K562 (cell line): ENCODE measurements around the gene NAT9.

Experiments used
- ARNT ChIP-seq, 2 experiments: fragments of 450-650 bp; IDR thresholded peaks; 2 replicates each; pipeline ENCODE4 v1.6.1; 2016; ENCODE audit warnings: mild to moderate bottlenecking in 1 of 2
- TF ChIP-seq, protein P1 (sequence below), 3 experiments: IDR thresholded peaks in 2 of 3; conservative IDR thresholded peaks in 1 of 3; 2 replicates each; pipeline ENCODE4 v1.5.1; 2011 to 2012; ENCODE audit warnings: low read length in 3 of 3, mild to moderate bottlenecking in 3 of 3, control low read depth in 2 of 3, improper control_type of control experiment in 1 of 3, inconsistent platforms in 1 of 3, low read depth in 1 of 3, mixed read lengths in 1 of 3, moderate library complexity in 1 of 3; ENCODE audit not compliant: insufficient read depth in 2 of 3

DNA sequence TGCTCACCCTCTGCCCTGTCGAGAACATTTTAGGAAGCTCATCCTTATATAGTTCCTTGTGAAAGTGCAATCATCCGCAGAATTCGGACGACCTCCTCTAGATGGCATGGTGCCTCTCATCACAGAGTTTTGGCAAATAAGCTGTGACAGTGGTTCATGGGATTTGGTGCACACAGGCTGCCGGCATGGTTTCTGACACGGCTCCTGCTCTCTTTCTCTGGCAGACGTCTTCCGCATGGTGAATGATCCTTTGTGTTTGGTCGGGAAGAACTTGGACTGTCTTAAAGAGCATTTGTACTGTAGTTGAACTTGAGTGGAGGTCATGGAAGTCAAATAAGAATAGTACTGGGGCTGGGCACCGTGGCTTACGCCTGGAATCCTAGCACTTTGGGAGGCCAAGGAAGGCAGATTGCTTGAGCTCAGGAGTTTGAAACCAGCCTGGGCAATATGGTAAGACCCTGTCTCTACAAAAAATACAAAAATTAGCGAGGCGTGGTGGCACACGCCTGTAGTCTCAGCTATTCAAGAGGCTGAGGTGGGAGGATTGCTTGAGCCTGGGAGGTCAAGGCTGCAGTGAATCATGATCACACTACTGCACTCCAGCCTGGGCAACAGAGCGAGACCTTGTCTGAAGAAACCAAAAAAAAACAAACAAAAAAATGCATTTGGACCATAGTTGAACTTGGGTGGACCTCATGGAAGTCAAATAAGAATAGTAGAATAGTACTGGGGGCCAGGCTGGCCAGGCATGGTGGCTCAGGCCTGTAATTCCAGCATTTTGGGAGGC lies 34.7 kb upstream of the NAT9 start:
- TF ChIP-seq, protein P1, sequence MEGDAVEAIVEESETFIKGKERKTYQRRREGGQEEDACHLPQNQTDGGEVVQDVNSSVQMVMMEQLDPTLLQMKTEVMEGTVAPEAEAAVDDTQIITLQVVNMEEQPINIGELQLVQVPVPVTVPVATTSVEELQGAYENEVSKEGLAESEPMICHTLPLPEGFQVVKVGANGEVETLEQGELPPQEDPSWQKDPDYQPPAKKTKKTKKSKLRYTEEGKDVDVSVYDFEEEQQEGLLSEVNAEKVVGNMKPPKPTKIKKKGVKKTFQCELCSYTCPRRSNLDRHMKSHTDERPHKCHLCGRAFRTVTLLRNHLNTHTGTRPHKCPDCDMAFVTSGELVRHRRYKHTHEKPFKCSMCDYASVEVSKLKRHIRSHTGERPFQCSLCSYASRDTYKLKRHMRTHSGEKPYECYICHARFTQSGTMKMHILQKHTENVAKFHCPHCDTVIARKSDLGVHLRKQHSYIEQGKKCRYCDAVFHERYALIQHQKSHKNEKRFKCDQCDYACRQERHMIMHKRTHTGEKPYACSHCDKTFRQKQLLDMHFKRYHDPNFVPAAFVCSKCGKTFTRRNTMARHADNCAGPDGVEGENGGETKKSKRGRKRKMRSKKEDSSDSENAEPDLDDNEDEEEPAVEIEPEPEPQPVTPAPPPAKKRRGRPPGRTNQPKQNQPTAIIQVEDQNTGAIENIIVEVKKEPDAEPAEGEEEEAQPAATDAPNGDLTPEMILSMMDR (IDR thresholded peaks at IDR 0.05 in 2 of 3, conservative IDR thresholded peaks at IDR 0.05 in 1 of 3; ENCODE audit: insufficient read depth in 2 of 3, low read depth in 1 of 3, low read length in 3 of 3), result no peak
- TF ChIP-seq ARNT (IDR thresholded peaks at IDR 0.05), result no peak
